22Rv1 (cell line): ENCODE data around the gene CISD2.

Experiments
- ZFX ChIP-seq: fragments of 450-650 bp; IDR thresholded peaks from 2 replicates; pipeline ENCODE4 v1.6.1; 2017; ENCODE audit warnings: antibody characterized with exemption, borderline replicate concordance
- TF ChIP-seq, protein P1 (sequence below): fragments of 450-650 bp; IDR thresholded peaks from 2 replicates; pipeline ENCODE4 v1.5.1; 2017; ENCODE audit warnings: mild to moderate bottlenecking

- TF ChIP-seq, protein P1, sequence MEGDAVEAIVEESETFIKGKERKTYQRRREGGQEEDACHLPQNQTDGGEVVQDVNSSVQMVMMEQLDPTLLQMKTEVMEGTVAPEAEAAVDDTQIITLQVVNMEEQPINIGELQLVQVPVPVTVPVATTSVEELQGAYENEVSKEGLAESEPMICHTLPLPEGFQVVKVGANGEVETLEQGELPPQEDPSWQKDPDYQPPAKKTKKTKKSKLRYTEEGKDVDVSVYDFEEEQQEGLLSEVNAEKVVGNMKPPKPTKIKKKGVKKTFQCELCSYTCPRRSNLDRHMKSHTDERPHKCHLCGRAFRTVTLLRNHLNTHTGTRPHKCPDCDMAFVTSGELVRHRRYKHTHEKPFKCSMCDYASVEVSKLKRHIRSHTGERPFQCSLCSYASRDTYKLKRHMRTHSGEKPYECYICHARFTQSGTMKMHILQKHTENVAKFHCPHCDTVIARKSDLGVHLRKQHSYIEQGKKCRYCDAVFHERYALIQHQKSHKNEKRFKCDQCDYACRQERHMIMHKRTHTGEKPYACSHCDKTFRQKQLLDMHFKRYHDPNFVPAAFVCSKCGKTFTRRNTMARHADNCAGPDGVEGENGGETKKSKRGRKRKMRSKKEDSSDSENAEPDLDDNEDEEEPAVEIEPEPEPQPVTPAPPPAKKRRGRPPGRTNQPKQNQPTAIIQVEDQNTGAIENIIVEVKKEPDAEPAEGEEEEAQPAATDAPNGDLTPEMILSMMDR, result no peak
- no peak for TF ChIP-seq ZFX
These were observed 1.3 kb upstream of the CISD2 start for GRCh38 chr4:102867278-102868152.
